Breast epithelium (tissue), 4 donors: ENCODE measurements around the gene TIE1. TPM values are rescaled to one million over a fixed set of nuclear protein-coding genes. Genes with fewer than 3 reads are reported as not detected.

Experiments used
- DNase-seq, 2 donors: peaks; one replicate each; pipeline ENCODE4 v3.0.0-alpha.2; 2019; ENCODE audit warnings: low spot score in 2 of 2
- H3K27ac ChIP-seq, 2 donors: fragments of 200-600 bp; sonication (generic) in 1 of 2; one replicate each; pipeline ENCODE4 v1.5.1; 2016 to 2019; ENCODE audit warnings: mild to moderate bottlenecking in 1 of 2
- H3K27me3 ChIP-seq, 2 donors: fragments of 200-600 bp; sonication (generic) in 1 of 2; one replicate each; pipeline versions ENCODE4 v1.5.1 to v1.6.0; 2017 to 2019; ENCODE audit warnings: control low read depth in 1 of 2, mild to moderate bottlenecking in 1 of 2
- H3K36me3 ChIP-seq: fragments of 200-600 bp; one replicate; pipeline ENCODE4 v1.5.1; 2019
- H3K4me1 ChIP-seq, 2 donors: fragments of 200-600 bp; sonication (generic); one replicate each; pipeline ENCODE4 v1.5.1; 2016 to 2019; ENCODE audit warnings: control low read depth in 1 of 2
- H3K4me3 ChIP-seq, 3 donors: fragments of 200-600 bp; sonication (generic); 1 replicate in 2 of 3; 2 replicates in 1 of 3; pipeline ENCODE4 v1.5.1; 2016 to 2019; ENCODE audit warnings: mild to moderate bottlenecking in 3 of 3, moderate library complexity in 2 of 3
- H3K9me3 ChIP-seq, 2 donors: fragments of 200-600 bp; sonication (generic) in 1 of 2; one replicate each; pipeline ENCODE4 v1.5.1; 2016 to 2019; ENCODE audit warnings: control low read depth in 1 of 2
- CTCF ChIP-seq, 3 donors: fragments of 450-650 bp; IDR thresholded peaks; one replicate each; pipeline ENCODE4 v1.5.1; 2016 to 2017; ENCODE audit warnings: antibody characterized with exemption in 3 of 3, mild to moderate bottlenecking in 3 of 3, moderate library complexity in 3 of 3
- POLR2A ChIP-seq: fragments of 450-650 bp; IDR thresholded peaks from one replicate; pipeline ENCODE4 v1.6.1; 2016; ENCODE audit warnings: antibody characterized with exemption, mild to moderate bottlenecking, moderate library complexity
- POLR2AphosphoS5 ChIP-seq, 3 donors: sonication (generic); formaldehyde crosslinking; IDR thresholded peaks; one replicate each; pipeline ENCODE4 v1.6.1; 2017; ENCODE audit warnings: antibody characterized with exemption in 3 of 3
- intact Hi-C: fragments of 100-400 bp; cut with DNase I; formaldehyde crosslinking; loops from one replicate; pipeline ENCODE4 v1.15.1; 2023; ENCODE audit warnings: low total_unique reads
- total RNA-seq, 3 donors: library from RNA; depleted of rRNA; stranded (reverse); fragments of >200 nt; gene quantifications; one replicate each; pipeline ENCODE4 v1.1.0, GENCODE V29; 2016

TIE1 gene
- total RNA-seq, 3 donors from 2014 or later: 9.4 to 39.0 (median 24.2) TPM

GRCh38 chr1:43271186-43272118 is 29.3 kb upstream of the TIE1 start:
- Histone ChIP-seq H3K4me1 (no peaks in the 10 kb centered on the region), H3K9me3 (no peaks in the 10 kb centered on the region), H3K27ac (peak overlapping the region; percentile 78 to 81), H3K36me3 (no peaks in the 10 kb centered on the region), H3K27me3 (no peaks in the 10 kb centered on the region), H3K4me3 (peak overlapping the region in 2 of 3 donors; percentile 53 to 66)
- peak in 1 of 2 donors; percentile 44 for DNase-seq
- intact Hi-C loops: no loop called here
- no peak for TF ChIP-seq POLR2A
- TF ChIP-seq CTCF (IDR thresholded peaks at IDR 0.05): no peak
- TF ChIP-seq POLR2AphosphoS5 (IDR thresholded peaks at IDR 0.05): no peak

- H3K27ac ChIP-seq: no peak overlapping the region
- H3K36me3 ChIP-seq: no peaks in the 10 kb centered on the region
- H3K4me1 ChIP-seq: no peaks in the 10 kb centered on the region
- no peak for TF ChIP-seq CTCF (IDR thresholded peaks at IDR 0.05)
- TF ChIP-seq POLR2A: no peak
- no peak for TF ChIP-seq POLR2AphosphoS5 (IDR thresholded peaks at IDR 0.05)
- no peaks in the 10 kb centered on the region for H3K27me3 ChIP-seq
- H3K4me3 ChIP-seq: no peak overlapping the region
- H3K9me3 ChIP-seq: no peaks in the 10 kb centered on the region
- DNase-seq: peak in 1 of 2 donors; percentile 20
- intact Hi-C loops: no loop called here
Measured at GRCh38 chr1:43272161-43272560, 28.6 kb upstream of the TIE1 start.

- DNase-seq: peak in 1 of 2 donors; percentile 45
- intact Hi-C loops: no loop called here
- no peaks in the 10 kb centered on the region for H3K27me3 ChIP-seq
- H3K9me3 ChIP-seq: no peaks in the 10 kb centered on the region
- no peaks in the 10 kb centered on the region for H3K36me3 ChIP-seq
- no peak overlapping the region for H3K27ac ChIP-seq
- no peak for TF ChIP-seq POLR2AphosphoS5 (IDR thresholded peaks at IDR 0.05)
- no peaks in the 10 kb centered on the region for H3K4me1 ChIP-seq
- no peak overlapping the region for H3K4me3 ChIP-seq
Measured at GRCh38 chr1:43272576-43273571, 27.9 kb upstream of the TIE1 start.

GRCh38 chr1:43273708-43274107 is 27.1 kb upstream of the TIE1 start:
- Histone ChIP-seq H3K36me3 (no peaks in the 10 kb centered on the region), H3K27ac (no peak overlapping the region), H3K4me3 (no peak overlapping the region), H3K4me1 (no peaks in the 10 kb centered on the region), H3K27me3 (no peaks in the 10 kb centered on the region), H3K9me3 (no peaks in the 10 kb centered on the region)
- intact Hi-C loops: no loop called here
- DNase-seq: peak in 1 of 2 donors; percentile 10
- TF ChIP-seq POLR2A (no peak), POLR2AphosphoS5 (IDR thresholded peaks at IDR 0.05) (no peak), CTCF (IDR thresholded peaks at IDR 0.05) (no peak)

- peak in 1 of 2 donors; percentile 36 for DNase-seq
- no peaks in the 10 kb centered on the region for H3K27me3 ChIP-seq
- no peaks in the 10 kb centered on the region for H3K4me1 ChIP-seq
- no peaks in the 10 kb centered on the region for H3K36me3 ChIP-seq
- intact Hi-C loops: no loop called here
- H3K4me3 ChIP-seq: no peak overlapping the region
- TF ChIP-seq CTCF (IDR thresholded peaks at IDR 0.05) (no peak), POLR2A (no peak), POLR2AphosphoS5 (IDR thresholded peaks at IDR 0.05) (no peak)
- no peak overlapping the region for H3K27ac ChIP-seq
- H3K9me3 ChIP-seq: no peaks in the 10 kb centered on the region
Measured at GRCh38 chr1:43274125-43274803, 26.5 kb upstream of the TIE1 start.
